Stimulated activated CD4-positive, alpha-beta T cell treated with anti-CD3 and anti-CD28 coated beads, Interleukin-4, amount 100 ng/mL, for 4 hours (primary cell): Measurements from ENCODE around the gene ZNF560.
"Not testable (repeated sequence)": the region's sequence is repeated elsewhere in the genome, so short reads cannot be mapped to it uniquely, and the experiment has no call there.

Experiments
- DNase-seq, 2 experiments: peaks; one replicate each; pipeline ENCODE4 v3.0.0-alpha.2; 2020

Gene ZNF560

DNA sequence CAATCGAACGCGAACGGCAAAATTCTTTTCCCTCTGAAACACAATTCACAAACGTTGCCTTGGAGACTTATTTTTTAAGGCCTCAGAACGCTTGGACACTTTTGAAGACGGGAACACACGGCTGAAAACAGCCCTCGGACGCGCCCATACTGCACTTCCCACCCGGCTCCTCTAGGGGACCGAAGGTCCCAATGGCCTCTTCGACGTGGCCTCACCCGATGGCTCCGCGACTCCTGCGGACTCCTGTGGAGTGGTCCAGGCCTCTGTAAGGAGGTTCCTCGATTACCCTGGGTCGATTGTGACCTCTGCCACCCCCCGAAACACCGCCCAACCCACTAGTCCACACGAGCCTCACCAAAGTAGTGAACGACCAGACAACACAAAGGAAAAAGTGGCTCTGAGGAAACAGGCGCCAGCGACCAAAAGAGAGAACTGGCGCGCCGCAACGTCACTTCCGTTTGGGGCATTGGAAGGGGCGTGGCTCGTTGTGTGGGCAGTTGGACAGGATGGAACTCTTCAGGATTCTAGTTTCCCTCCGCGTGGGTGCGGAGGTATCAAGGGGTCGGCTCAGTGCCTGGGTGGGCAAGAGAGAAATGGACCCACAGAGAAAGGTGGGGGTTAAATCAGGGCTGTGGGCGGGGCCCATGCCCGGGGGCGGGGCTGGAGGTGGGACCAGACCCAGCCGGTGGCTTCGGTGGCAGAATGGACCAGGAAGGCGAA lies at the start of gene ZNF560:
Gene ZNF560 (minus strand): TSS at position 434 of the 720 bp plus-strand sequence. CDS start 23,303 bp downstream, outside the sequence.
- no peak for DNase-seq

DNA sequence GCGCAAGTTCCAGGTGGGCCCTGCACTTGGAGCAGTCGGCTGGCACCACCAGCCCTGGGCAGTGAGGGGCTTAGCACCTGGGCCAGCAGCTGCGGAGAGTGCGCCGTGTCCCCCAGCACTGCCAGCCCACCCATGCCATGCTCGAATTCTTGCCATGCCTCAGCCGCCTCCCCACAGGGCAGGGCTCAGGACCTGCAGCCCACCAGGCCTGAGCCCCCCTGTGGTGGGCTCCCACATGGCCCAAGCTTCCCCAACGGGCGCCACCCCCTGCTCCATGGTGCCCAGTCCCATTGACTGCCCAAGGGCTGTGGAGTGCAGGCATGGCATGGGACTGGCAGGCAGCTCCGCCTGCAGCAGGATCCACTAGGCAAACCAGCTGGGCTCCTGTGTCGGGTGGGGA lies 49.5 kb upstream of the ZNF560 start:
- no peak for DNase-seq

DNA sequence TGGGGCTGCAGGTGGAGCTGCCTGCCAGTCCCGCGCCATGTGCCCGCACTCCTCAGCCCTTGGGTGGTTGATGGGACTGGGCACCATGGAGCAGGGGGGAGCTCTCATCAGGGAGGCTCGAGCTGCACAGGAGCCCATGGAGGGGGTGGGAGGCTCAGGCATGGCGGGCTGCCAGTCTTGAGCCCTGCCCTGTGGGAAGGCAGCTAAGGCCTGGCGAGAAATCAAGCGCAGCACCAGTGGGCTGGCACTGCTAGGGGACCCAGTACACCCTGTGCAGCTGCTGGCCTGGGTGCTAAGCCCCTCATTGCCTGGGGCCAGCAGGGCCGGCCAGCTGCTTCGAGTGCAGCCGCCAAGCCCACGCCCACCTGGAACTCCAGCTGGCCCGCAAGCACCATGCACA lies 42.9 kb upstream of the ZNF560 start:
- DNase-seq = not testable (repeated sequence)

GRCh38 chr19:9539921-9540320 lies 41.5 kb upstream of the ZNF560 start:
- not testable (repeated sequence) for DNase-seq

GRCh38 chr19:9539201-9539600 lies 40.8 kb upstream of the ZNF560 start:
- DNase-seq = not testable (repeated sequence)

DNA sequence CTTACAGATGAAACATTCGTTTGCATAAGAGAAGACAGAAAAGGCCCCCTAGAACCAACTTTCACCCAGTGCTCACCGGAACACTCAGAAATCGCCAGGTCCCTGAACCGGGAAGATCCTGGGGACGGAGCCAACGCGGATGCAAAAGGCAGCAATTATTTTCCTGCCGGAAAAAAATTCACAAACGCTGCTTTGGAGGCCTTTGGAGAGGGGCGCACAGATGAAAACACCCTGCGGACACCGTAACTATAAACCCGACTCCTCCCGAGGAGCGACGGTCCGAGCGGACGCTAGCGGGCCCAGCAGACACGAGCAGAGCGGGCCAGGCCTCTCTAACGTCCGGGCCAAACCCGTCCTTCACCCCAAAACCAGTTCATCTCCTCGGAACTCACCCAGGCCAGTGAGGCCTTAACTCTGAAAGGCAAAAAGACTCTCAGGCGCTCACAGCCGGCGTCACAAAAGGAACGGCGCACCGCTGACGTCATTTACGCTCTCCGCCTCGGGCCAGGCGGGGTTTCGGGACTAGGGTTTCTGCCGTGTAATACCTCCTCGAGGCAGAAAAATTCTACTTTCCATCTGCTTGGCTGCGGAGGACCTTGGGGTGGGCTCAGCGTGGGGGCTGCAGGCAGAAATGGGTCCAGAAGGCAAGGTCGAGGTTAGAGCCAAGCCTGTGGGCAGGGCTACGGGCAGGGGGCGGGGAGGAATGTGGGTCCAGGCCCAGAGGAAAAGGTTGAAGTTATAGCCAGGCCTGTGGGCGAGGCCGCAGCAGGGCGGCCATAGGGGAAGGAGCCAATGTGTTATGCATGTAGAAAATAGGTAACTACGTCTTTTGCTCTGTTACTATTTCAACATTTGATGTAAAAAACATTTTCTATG lies 40.0 kb upstream of the ZNF560 start, which contains the start of gene ZNF426:
Gene ZNF426 (minus strand): TSS at position 463 of the 876 bp plus-strand sequence. CDS start 2,413 bp downstream, outside the sequence.
- peak; percentile 83 to 85 for DNase-seq

- DNase-seq = no peak
Measured at GRCh38 chr19:9535934-9536333, 37.5 kb upstream of the ZNF560 start.

- no peak for DNase-seq
Measured at GRCh38 chr19:9531933-9532332, 33.5 kb upstream of the ZNF560 start.

DNA sequence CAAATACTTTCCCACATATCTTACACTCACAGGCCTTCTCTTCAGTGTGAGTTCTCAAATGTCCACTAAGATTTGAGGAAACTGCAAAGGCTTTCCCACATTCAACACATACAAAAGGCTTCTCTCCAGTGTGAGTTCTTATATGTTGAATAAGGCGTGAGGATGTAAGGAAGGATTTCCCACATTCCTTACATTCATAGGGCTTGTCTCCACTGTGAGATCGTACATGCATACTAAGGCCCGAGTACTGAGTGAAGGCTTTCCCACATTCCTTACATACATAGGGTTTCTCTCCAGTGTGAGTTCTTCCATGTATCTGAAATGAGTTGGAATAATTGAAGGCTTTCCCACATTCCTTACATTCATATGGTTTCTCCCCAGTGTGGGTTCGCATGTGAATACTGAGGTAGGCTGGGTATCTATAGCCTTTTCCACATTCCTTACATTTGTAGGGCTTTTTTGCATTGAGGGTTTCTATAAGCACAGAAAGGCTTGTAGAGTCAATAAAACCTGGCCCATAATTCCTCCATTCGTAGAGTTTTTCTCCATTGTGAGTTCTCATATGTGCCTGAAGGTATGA lies 30.4 kb upstream of the ZNF560 start:
- DNase-seq = no peak

- no peak for DNase-seq
Measured at GRCh38 chr19:9523885-9524474, 25.6 kb upstream of the ZNF560 start.

DNA sequence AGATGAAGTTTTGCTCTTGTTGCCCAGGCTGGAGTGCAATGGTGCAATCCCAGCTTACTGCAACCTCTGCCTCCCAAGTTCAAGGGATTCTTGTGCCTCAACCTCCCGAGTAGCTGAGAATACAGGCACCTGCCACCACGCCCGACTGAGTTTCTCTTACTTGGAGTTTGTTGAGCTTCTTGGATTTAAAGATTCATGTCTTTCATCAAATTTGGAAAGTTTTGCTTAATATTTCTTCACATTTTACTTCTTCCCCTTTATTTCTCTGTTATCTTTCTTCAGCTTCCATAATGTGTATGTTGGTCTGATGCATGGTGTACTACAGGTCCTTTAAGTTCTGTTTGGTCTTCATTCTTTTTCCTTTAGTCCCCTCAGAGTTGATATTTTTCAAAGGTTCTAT lies 8.9 kb upstream of the ZNF560 start:
- DNase-seq = no peak

DNA sequence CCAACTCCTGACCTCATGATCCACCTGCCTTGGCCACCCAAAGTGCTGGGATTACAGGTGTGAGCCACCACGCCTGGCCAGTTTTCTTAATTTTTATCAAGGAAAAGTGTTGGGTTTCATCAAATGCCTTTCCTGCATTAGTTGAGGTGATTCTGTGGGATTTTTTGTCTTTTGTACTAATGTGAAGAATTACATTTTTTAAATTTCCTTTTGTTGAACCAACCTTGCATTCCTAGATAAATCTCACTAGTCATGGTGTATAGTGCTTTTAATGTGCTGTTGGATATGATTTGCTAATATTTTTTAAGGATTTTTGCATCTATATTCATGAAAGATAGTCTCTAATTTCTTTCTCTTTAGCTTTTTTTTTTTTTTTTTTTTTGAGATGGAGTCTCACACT lies 2.4 kb upstream of the ZNF560 start:
- DNase-seq = no peak

DNA sequence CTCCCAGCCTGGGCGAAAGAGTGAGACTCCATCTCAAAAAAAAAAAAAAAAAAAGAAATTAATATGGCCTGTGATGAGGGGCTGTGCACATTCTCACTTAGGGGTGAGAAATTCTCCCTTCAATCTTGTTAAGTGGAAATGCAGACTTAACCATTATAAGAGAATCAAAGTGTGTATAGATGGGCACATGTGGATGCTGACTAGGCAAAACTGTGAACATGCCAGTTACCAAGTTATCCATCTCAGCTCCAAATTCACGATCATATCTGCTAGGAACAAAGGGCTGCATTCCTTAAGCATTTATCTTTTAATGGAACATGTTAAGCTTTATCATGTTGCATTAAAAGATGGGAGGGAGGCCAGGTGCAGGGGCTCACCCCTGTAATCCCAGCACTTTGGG lies 4.3 kb downstream of the ZNF560 start:
- no peak for DNase-seq

DNA sequence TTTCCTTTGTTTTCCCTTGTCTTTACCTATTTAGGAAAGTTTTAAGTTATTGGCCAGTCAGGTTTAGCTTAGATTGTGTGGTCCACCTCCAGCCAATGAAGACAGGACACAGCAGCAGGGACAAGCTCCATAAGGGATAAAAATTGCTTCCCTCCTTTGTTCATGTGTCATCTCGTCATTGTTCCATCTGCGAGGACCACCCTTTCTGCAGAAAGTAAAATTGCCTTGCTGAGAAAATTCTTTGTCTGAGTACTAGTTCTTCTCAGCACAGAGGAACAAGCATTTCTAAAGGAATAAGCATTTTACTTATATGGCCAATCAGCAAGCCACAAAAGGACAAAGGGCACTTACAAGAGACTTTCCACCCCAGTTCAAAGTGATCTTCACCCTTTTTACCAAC lies 11.4 kb downstream of the ZNF560 start:
- no peak for DNase-seq

GRCh38 chr19:9485140-9485539 lies 13.3 kb downstream of the ZNF560 start:
- no peak for DNase-seq

DNA sequence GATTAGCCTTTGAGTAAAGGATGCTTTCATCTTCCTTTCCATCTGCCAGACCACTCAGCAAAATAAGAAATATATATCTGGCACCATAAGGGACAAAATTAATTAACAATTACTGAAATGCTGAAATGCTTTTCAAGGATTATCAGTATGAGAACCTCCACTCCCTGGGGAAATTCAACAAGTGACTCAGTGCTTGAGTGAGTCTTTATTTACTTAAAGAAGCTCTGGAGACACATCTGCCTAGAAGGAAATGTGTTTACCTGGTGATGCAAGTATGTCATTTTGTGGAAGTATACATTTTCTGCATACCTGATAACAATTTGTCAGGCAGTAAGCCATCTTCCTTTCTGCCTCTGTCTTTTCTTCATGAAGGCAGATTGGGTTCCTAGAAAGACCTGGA lies 23.4 kb downstream of the ZNF560 start:
- DNase-seq = no peak

- no peak for DNase-seq
Measured at GRCh38 chr19:9467161-9467560, 31.3 kb downstream of the ZNF560 start.

- DNase-seq = no peak
Measured at GRCh38 chr19:9461938-9462337, 36.5 kb downstream of the ZNF560 start.

DNA sequence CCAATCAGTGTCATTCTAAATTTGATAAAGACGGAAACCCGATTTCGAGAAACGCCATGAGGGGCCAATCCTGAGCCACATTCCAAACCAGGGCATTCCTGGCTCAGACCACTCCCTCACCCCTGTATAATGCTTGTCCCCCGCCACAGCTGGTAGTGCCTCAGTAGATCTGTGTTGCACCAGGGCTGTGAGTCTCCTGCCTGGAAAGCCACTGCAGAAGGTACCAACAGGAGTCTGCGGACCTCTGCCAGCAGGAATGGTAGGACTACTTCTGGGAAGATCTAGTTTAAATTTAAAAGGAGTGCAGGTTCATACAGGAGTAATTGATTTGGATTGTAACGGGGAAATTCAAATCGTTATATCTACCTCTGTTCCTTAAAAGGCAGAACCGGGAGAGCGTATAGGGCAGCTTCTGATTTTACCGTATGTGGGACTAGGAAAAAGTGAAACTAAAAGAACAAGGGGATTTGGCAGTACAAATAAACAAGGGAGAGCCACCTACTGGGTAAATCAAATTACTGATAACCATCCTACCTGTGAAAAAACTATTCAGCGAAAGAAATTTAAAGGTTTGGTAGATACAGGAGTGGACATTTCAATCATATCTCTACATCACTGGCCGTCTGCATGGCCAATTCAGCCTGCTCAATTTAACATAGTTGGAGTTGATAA lies 42.3 kb downstream of the ZNF560 start:
- DNase-seq = no peak

GRCh38 chr19:9453953-9454352 lies 44.5 kb downstream of the ZNF560 start:
- no peak for DNase-seq

DNA sequence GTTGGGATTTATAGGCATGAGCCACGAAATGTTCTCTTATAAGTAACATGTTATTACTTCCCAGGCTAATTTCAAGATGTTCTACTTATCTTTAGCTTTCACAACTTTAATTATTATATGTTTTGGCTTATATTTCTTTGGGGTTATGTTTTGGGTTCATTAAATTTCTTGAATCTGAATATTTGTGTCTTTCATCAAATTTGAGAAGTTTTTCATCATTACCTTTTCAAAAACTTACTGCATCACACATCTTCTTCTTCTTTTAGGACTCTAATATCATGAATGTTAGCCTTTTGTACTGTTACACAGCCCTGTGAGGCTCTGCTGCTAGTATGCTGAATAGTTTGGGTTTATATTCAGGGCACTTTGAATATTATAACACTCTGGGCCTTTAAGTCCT lies 53.4 kb downstream of the ZNF560 start:
- DNase-seq = no peak

DNA sequence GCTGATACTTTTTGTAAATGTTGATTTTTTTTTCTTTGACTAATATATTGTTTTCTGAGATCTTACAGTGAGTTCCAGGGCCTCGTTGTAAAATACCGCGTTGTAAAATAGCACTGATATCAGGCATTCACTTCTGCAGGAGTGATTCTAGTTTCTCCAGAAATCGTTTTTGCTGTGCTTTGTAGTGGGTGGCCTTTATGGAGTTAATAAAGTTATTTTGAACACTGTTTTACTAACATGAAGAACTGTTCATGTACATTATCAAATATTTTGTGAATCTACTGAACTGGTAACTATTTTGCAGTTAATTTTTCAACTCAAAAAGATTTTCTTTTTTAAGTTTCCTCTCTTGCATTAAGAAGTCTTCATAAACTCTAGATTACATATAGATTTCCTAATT lies 62.1 kb downstream of the ZNF560 start:
- no peak for DNase-seq
